ENCODE data around the gene SLC39A11.

DNA sequence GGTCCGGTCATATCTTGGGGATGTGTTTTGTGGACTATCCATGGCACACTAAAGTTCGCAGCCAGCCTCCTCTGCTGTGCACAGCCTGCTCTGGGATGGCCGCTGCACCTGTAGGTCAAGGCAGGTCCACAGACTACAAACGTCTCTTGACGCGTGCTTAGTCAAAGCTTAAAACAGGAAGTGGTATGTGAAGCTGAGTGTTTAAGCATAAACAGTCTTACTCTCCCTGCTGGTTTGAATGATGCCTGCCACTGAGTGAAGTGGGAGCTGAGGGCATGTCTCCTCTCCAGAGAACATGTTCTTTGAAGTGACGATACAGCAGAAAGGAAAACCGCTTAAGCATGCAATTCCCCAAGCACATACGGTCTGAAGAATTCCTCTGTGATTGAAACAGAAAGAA, 365.6 kb downstream of the SLC39A11 start:
- TF ChIP-seq, protein P1, sequence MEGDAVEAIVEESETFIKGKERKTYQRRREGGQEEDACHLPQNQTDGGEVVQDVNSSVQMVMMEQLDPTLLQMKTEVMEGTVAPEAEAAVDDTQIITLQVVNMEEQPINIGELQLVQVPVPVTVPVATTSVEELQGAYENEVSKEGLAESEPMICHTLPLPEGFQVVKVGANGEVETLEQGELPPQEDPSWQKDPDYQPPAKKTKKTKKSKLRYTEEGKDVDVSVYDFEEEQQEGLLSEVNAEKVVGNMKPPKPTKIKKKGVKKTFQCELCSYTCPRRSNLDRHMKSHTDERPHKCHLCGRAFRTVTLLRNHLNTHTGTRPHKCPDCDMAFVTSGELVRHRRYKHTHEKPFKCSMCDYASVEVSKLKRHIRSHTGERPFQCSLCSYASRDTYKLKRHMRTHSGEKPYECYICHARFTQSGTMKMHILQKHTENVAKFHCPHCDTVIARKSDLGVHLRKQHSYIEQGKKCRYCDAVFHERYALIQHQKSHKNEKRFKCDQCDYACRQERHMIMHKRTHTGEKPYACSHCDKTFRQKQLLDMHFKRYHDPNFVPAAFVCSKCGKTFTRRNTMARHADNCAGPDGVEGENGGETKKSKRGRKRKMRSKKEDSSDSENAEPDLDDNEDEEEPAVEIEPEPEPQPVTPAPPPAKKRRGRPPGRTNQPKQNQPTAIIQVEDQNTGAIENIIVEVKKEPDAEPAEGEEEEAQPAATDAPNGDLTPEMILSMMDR (IDR thresholded peaks at IDR 0.05) = no peak
- no peak for TF ChIP-seq EP300 (IDR thresholded peaks at IDR 0.05)
- no peak for TF ChIP-seq POLR2A (IDR thresholded peaks at IDR 0.05)
